HFF-Myc (cell line): Measurements from ENCODE around the gene HTT.

Experiments used
- DNase-seq: peaks from one replicate; pipeline ENCODE4 v3.0.0-alpha.2; 2011; ENCODE audit warnings: low read depth; ENCODE audit errors: extremely low read depth
- H3K4me3 ChIP-seq: replicated peaks from 2 replicates; pipeline ENCODE4 v1.5.1; 2011; ENCODE audit warnings: low read depth, mild to moderate bottlenecking, control low read depth, low read length
- TF ChIP-seq, protein P1 (sequence below): IDR thresholded peaks from 2 replicates; pipeline ENCODE4 v1.5.1; 2012; ENCODE audit warnings: mild to moderate bottlenecking, low read depth, low read length, control low read depth; ENCODE audit errors: missing control alignments

Gene HTT

DNA sequence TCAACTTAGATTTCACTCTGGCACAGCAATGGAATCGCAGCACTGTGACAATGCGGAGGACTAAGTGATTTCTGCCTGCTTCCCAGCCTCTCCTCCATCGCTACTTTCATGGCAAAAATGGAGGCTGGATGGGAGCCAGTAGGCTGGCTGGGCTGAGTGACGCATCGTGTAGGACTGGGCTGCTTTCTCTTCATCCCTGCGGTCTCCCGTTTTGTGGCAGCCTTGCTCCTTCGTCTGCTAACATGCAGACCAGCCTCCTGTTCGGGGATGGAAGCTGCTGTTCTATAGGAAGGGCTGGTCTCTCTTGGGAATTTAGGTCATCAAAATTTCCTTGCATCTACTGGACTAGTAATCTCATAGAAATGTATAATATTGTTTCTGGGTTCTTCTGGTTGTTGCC lies 202.5 kb downstream of the HTT start:
- H3K4me3 ChIP-seq: no peak overlapping the region
- TF ChIP-seq, protein P1, sequence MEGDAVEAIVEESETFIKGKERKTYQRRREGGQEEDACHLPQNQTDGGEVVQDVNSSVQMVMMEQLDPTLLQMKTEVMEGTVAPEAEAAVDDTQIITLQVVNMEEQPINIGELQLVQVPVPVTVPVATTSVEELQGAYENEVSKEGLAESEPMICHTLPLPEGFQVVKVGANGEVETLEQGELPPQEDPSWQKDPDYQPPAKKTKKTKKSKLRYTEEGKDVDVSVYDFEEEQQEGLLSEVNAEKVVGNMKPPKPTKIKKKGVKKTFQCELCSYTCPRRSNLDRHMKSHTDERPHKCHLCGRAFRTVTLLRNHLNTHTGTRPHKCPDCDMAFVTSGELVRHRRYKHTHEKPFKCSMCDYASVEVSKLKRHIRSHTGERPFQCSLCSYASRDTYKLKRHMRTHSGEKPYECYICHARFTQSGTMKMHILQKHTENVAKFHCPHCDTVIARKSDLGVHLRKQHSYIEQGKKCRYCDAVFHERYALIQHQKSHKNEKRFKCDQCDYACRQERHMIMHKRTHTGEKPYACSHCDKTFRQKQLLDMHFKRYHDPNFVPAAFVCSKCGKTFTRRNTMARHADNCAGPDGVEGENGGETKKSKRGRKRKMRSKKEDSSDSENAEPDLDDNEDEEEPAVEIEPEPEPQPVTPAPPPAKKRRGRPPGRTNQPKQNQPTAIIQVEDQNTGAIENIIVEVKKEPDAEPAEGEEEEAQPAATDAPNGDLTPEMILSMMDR: no peak
- no peak for DNase-seq

- no peak overlapping the region for H3K4me3 ChIP-seq
- no peak for DNase-seq
- TF ChIP-seq, protein P1: no peak
These were observed 206.0 kb downstream of the HTT start for GRCh38 chr4:3280466-3280865.

GRCh38 chr4:3283483-3283882 lies 209.0 kb downstream of the HTT start:
- DNase-seq: no peak
- no peak overlapping the region for H3K4me3 ChIP-seq
- TF ChIP-seq, protein P1: no peak

DNA sequence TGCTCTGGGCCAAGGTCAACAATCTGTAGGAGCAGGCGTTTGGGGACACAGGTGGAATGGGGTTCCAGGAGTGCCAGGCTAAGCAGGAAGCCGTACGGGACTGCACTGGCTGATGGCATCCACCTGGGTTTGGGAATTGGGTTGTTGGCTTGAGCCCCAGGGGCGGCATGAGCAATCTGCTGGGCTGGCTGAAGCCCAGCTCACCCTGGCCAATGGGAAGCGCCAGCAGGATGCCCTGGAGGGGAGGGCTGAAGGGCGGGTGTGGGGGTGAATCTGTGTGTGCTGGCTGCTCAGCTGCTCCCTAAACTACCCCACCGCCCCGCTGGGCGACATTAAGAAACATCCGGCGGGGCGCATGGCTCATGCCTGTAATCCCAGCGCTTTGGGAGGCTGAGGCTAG lies 209.4 kb downstream of the HTT start:
- no peak for DNase-seq
- TF ChIP-seq, protein P1: no peak
- H3K4me3 ChIP-seq: no peak overlapping the region

DNA sequence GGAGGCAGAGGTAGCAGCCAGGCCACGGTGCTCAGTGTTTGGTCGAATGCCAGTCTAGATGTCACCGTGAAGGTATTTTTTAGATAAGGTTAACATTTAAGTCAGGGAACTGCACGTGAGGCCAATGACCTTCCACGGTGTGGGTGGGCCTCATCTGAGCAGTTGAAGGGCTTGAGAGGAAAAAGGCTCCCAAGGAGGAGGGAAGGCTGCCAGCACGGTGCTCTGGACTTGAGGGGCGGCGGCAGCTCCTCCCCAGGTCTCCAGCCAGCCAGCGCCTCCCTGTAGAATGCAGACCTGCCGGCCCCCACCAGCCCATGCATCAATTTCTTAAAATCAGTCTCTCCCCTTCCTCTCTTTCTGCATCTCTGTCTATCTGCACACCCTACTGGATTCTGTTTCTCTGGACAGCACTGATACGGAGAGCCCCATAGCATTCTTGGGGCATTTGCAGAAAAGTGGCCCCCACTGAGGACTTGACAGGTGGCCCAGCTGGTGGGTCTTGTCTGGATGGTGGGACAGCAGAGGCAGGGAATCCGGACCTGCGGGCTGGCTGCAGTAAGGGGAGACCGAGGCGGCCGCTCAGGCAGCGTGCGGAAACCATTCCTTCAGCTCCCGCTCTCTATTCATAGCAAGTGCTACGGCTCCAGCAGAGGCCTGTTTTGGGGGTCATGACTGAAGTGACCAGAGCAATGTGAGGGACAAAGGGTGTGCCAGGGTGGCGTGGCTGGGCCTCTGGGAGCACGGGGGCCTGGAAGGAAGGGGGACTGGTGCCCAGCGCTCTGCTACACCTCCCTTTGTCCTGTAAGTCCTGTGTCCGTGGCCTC lies 210.5 kb downstream of the HTT start:
- TF ChIP-seq, protein P1: no peak
- H3K4me3 ChIP-seq: no peak overlapping the region
- no peak for DNase-seq

- no peak overlapping the region for H3K4me3 ChIP-seq
- DNase-seq: no peak
These were observed 211.3 kb downstream of the HTT start for GRCh38 chr4:3285558-3286334.

More at GRCh38 chr4:3285558-3286334, 211.3 kb downstream of the HTT start:
- TF ChIP-seq, protein P1: no peak
